Hematopoietic multipotent progenitor cell (in vitro differentiated cells): ENCODE data around the gene ITGB3. TPM values are rescaled to one million over a fixed set of nuclear protein-coding genes. Genes with fewer than 3 reads are reported as not detected.

Experiments
- DNase-seq, 3 donors: peaks; one replicate each; pipeline ENCODE4 v3.0.0-alpha.2; 2011 to 2015; ENCODE audit warnings: low read depth in 2 of 3, low spot score in 2 of 3
- total RNA-seq: library from RNA; depleted of rRNA; stranded (reverse); fragments of >200 nt; gene quantifications from one replicate; pipeline ENCODE4 v1.2.3, GENCODE V29; 2012

Gene ITGB3
- total RNA-seq, 1 donor: 7.8 TPM

DNA sequence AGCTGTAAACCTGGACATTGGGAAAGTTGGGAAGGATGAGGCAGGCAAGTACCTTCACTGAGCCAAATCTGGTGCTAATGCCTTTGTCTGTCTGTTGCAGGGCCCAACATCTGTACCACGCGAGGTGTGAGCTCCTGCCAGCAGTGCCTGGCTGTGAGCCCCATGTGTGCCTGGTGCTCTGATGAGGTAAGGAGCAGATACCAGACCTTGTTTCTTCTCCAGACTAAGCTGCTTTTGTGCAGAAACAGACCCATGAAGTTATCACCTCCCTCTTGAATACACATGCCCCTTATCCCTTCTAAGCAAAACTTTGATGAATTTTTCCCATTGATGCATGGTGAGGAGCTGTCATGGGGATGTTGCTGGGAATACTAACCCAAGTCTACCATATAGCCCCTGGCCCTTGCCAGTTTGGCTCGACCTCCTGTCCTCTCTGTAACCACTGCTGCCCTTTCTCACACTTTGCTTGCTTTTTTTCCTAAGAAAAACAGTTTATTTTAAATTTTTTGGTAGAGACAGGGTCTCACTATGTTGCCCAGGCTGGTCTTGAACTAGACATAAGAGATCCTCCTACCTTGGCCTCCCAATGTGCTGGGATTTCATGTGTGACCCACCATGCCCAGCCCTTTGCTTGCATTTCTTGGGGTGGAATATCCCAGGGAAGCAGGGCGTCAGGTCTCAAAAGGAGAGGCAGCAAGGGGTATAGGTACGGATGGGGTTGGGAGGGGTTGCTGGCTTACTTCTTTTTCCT lies 20.9 kb downstream of the ITGB3 start:
- DNase-seq: no peak

DNA sequence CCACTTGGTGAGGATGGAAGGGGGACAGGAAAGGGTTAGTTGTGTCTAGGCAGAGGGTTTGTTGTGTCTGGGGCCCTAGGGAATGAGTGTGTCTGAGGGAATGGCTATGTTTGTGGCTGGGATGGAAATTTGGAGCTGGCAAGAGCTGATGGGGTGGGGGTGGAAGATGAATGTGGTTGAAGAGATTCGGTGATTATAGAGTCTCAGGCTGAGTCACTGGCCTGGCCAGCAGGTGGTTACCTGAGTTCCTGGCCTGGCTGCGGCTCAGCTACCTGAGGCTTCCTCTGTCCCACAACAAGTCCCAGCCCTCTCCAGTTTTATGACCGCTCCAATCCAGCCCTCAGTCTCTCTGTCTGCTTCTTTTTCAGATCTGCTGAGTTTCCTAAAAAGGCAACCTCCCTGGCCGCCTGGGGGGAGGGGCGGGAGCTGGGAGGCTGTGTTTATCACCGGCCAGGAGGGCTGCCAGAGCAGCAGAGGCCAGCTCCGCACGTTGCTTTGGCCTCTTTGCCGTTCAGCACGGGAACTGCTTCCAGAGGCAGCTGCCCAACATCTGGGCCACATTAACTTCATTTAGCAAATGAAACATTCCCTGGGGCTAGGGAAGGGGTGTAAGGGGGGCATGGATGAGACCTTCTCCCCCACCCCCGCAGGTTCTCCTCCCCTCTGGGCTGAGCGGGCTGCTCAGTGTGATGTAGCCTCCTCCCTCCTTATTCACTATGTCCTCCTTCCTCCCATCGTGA lies 21.8 kb downstream of the ITGB3 start:
- DNase-seq: no peak

DNA sequence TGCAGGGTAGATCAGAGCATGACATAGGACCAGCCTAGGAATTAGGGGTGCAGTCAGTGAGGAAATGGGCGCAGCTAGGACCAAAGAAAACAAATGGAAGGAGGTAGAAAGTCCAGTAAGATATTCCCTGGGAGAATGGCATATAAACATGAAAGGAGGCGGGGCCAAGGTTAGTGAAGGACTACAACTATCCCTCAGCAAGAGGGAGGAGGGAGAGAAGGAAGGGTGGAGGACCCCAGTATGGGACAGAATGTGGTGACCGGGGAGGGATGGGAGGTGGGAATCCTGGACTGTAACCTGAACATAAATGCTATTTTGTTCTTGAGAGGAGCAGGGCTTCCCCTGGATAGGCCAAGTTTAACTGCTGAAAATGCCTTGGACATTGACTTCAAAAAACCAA lies 22.8 kb downstream of the ITGB3 start:
- DNase-seq: no peak

DNA sequence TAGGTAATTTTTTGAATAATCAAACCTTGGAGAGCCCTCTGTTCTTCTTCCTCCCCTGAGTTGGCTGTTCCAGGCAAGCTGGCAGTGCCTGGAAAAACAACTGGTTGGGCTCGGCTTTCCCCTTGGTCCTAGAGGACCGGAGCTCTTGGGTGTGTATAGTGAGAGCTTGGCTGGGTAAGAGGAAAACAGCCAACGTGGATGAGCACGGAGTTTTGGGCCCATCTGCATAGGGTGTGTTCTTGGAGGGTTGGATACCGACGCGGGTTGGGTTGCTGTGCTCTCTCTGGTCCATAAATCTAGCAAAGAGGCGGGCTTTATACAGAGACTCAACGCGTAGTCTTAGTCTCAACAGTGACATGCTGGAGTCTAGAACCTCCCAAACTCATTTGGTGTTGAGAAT lies 23.2 kb downstream of the ITGB3 start:
- DNase-seq: no peak

DNA sequence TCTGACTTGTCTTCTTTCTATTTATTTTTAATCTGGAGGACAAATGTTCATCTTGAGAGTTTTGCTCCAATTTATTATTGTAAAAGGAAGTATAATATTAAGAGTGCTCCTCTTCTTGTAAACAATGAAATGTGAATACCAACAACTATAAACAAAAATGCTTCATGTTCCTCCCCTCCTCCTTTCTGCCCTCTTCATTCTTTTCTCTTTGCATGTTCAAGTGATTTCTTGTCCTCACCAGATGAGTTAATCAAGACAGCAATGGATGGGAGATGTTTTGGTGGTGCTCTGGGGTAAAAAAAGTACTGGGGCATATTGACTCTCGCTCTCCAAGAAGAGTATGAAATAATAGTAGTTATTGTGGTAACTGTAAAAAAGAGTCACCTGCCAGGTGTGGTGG lies 24.3 kb downstream of the ITGB3 start:
- no peak for DNase-seq

DNA sequence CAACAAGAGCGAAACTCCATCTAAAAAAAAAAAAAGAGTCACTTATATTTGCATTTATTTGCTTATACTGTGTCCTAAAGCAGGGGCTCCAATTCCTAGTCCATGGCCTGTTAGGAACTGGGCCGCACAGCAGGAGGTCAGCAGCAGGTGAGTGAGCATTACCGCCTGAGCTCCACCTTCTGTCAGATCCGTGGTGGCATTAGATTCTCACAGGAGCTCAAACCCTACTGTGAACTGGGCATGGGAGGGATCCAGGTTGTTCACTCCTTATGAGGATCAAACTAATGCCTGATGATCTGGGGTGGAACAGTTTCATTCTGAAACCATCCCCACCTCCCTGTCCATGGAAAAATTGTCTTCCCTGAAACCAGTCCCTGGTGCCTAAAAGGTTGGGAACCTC lies 24.9 kb downstream of the ITGB3 start:
- no peak for DNase-seq

DNA sequence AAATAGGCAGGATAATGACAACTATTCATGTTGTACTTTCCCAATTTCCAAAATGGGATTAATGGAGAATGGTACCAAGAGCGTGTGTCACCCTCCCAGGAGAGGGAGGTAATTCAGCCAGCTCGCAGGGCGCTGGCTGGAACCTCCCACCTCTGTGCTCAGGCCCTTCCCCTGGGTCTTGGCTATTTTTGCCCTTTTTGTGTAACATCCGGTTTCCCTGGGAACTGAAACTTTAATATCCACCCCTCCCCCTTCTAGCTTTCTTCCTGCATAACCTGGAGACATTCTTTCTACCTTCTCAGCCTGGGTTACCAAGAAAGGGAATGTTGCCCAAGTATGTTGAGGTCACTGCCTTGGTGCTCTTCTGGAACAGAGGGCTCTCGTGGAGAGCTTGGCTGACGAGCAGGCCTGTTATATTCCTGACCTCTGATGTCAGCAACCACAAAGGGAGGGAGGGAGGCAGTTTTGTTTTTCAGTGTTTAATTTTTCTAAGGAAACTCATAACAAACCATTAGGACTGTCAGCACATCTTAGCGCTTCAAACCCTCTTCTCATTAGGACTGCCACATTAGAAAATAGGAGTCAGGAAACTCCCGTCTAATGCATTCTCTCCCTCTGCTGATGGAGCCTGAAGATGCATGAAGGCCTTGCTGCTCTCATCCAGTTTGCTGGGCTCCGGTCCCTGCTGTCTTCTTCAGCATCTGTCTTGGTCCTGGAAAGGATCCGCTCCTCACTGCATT lies 25.6 kb downstream of the ITGB3 start:
- DNase-seq: no peak

DNA sequence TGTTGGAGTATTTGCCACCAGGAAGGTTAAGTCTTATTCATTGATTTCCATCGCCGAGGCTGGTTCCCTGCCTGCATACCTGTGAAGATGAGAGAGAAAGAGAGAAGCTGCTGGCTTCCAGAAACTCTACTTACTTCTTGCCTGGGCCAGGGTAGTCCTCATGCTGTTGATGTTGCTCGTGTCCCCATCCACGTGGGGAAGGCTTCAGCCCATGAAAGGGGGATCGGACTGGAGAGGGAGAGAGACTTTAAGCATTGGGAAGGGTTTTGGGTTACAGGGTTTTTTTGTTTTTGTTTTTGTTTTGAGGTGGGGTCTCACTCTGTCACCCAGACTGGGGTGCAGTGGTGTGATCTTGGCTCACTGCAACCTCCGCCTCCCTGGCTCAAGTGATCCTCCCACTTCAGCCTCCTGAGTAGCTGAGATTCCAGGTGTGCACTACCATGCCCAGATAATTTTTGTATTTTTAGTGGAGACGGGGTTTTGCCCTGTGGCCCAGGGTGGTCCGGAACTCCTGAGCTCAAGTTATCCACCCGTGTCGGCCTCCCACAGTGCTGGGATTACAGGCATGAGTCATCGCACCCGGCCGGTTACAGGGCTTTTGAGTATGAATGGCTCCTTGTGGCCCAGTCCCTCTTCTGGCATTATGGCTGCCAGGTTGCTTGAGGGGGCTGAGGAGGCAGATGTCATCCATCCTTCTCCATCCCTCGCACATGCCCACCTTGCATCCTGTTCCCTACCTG lies 26.6 kb downstream of the ITGB3 start:
- no peak for DNase-seq

DNA sequence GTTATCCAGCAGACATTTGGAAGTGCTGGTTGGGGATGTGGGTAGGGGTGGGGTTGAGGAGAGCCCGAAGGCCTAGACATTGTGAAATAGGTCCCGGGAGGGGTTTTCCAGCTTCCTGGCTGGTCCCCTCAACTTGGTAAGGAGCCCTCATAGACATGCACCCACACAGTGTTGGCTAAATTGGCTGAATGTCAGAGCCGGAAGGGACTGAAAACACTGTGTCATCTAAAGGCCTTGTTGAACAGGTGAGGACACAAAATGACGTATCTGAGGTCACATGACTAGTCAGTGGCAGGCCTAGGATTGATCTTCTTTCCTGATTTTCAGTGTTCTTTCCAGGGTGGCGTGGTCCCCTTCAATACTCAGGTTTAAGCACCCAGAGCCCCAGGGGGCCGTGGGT lies 27.6 kb downstream of the ITGB3 start:
- no peak for DNase-seq

DNA sequence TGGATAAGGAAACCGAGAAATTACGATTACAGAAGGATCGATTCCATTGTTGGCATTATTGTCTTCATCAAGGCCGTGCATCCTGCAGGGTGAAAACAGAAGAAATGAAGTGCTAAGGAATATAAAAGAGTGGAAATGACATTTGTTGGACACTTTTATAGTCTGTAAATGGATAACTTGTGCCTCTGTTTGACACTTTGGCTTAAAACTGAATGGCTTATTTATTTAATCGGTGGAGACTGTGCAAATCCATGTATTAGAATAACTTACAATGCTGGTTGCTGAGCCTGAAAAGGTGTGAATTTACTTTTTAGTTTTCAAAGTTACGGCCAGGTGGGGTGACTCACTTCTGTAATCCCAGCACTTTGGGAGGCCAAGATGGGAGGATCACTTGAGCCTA lies 31.4 kb downstream of the ITGB3 start:
- DNase-seq: no peak

DNA sequence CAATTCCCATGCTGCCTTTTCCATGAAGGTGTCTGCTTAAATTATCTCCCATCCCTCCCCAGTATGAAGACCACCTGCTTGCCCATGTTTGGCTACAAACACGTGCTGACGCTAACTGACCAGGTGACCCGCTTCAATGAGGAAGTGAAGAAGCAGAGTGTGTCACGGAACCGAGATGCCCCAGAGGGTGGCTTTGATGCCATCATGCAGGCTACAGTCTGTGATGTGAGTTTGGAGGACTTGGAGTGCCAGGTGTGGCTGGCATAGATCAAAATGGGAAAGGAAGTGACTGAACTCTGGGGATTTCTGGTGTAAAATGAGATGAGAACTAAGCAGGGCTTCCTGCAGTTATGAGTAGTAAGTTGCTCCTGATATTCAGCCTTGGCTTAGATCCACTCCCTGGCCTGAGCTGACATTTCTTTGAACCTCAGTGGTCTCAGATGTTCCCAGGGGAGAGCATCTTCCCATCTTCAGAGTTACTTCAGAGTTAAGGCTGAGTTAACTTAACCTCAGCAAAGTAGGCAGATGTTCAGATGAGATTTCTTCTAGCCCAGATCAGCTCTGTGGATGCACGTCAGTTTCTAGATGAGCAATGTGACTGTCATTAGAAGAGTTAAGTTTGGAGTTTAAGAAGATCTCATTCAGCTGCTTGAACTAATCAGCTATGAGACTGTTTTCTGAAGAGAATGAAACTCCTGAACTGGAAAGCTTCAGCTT lies 32.7 kb downstream of the ITGB3 start:
- DNase-seq: no peak

DNA sequence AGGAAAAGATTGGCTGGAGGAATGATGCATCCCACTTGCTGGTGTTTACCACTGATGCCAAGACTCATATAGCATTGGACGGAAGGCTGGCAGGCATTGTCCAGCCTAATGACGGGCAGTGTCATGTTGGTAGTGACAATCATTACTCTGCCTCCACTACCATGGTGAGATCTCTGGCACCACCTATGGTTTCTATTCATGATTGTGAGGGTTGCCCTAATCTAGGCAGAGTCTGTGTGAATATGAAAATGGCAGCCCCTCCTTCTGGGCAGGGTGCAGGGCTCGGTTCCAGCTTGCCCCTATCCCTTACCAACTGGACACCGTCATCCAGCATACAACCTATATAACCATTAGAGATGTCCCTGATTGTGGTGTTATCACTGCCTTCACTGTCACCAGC lies 33.4 kb downstream of the ITGB3 start:
- DNase-seq: no peak

DNA sequence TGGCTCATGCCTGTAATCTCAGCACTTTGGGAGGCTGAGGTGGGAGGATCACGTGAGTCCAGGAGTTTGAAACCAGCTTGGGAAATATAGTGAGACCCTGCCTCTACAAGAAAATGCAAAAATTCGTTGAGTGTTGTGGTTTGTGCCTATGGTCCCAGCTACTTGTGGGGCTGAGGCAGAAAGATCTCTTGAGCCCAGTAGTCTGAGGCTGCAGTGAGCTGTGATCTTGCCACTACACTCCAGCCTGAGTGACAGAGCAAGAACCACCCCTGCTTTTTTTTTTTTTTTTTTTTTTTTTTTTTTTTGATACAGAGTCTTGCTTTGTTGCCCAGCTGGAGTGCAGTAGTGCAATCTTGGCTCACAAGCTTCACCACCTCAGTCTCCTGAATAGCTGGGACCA lies 34.0 kb downstream of the ITGB3 start:
- DNase-seq: no peak

DNA sequence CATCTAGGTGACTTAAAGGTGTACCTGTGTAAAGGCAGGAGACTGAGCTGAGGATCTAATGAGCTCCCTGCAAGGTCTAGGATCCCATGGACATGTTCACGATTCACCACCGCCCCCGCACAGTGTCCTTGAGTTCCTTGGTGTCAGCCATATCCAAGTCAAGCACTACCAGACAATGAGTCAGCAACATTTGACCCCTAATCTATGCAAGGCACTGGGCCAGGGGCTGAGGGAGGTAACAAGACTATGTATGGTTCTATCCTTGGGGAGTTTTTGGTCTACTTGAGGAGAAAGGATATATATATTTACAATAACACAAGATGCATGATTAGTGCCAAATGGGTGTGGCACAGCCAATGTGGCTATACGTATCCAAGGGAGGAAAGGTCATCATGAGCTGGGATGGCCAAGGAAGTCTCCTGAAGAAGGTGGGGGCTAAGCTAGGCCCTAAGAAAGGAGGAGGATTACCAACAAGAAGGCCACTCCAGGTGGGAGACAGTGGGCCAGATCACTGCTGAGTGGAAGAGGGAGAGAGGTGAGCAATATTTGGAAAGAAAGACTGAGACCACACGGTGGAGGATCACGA lies 35.0 kb downstream of the ITGB3 start:
- DNase-seq: peak in 1 of 3 donors; percentile 11

DNA sequence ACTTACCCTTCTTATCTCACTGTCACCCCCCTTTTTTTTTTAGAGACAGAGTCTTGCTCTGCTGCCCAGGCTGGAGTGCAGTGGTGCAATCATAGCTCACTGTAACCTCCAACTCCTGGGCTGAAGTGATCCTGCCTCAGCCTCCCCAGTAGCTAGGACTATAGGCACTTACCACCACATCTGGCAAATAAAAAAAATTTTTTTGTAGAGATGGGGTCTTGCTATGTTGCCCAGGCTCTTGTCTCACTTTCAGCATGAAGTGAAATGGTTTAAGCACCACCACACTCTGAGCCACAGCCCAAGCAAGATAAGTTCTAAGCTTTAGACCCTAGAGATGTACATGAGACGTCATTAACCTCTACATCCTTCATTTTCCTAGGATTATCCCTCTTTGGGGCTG lies 35.7 kb downstream of the ITGB3 start:
- no peak for DNase-seq

DNA sequence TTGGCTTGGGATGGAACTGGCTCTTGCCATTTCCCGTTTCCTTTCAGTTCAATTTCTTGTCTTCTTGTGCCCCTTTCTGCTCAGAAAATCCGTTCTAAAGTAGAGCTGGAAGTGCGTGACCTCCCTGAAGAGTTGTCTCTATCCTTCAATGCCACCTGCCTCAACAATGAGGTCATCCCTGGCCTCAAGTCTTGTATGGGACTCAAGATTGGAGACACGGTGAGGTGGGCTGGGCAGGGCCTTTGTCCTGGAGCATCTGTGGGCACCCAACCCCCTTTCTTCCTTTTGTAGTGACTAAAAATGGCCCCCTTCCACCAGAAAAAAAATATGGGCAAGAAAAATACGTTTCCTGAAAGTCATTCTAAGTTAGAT lies 37.2 kb downstream of the ITGB3 start:
- no peak for DNase-seq

DNA sequence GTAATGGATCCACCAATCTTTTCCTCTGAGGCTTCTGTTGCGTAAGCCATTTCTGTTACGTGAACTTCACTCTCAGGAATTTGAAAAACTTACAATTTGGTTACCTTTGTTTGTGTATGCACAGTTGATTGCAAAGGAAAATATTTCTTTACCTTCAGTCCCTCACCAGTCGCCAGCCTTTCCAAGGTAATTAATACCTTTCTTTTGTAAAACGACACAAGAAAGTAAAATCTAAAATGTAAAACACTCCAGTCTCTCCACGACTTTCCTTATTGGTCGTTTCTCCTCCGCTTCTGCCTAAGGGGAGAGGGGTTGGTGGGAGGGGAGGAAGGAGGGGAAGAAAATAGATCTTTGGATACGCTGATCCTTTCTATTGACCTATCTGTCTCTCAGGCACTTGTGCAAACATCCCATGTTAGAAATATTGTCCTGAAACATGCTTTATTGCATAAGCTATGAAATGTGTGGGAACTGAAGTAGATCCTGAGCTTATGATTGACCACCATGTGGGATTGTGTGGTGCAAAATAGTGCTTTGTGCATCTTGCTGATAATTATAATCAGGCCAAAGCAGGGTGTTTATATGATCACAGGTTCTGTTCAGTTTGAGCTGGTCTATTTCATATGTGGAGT lies 37.7 kb downstream of the ITGB3 start:
- no peak for DNase-seq

DNA sequence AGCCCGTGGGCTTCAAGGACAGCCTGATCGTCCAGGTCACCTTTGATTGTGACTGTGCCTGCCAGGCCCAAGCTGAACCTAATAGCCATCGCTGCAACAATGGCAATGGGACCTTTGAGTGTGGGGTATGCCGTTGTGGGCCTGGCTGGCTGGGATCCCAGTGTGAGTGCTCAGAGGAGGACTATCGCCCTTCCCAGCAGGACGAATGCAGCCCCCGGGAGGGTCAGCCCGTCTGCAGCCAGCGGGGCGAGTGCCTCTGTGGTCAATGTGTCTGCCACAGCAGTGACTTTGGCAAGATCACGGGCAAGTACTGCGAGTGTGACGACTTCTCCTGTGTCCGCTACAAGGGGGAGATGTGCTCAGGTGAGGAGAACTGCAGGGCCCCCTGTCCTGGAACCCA lies 38.6 kb downstream of the ITGB3 start:
- DNase-seq: no peak

DNA sequence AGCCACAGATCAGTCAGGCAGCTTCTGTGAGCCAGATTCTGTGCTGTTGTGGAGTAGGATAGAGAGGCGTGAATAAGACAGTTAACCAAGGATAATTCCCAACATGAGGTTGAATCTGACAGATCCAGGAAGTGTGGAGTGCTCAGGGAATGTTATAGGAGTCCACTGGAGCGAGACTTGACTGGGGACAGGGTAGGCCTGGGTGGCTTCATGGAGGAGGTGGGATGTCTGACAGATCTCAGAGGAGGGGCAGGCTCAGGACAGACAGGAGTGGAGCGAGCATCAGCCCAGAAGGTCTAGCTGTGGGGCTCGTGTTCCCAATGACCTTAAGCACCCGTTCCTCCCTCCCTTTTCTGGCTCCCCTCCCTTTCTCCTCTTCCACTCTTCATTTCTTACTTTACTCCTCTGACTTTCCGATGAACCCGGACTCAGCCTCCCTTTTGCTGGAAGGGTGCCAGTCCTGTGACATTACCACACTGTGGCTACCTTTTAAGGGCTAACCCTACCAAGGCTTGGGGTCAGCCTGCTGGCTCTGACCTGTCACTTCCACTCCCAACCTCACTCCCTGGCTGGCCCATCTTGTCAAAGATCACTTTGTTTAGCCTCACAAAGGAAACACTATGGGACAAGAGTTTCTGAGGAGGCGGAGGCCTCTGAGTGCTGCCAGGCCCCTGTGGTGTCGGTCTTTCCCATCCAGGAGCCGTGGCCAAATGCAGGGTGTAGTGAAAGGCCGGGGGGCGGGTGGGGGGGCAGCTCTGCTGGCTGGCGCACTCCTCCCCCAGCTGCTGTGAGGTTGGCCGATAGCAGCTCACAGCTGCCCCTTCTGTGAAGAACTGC lies 41.6 kb downstream of the ITGB3 start:
- no peak for DNase-seq
